OCI-LY7 (cell line): ENCODE measurements around the gene MACROD2.

Experiments used
- CTCF ChIP-seq: fragments of 200-600 bp; sonication (generic); conservative IDR thresholded peaks from 2 replicates; pipeline ENCODE4 v1.5.1; 2014; ENCODE audit warnings: mild to moderate bottlenecking, antibody characterized with exemption, low read length, moderate library complexity, mixed read lengths
- EZH2phosphoT487 ChIP-seq: fragments of 200-600 bp; sonication (generic); IDR thresholded peaks from 2 replicates; pipeline ENCODE4 v1.6.1; 2018; ENCODE audit warnings: low read depth, borderline replicate concordance, mild to moderate bottlenecking, mixed run types, antibody characterized with exemption, low read length, moderate library complexity, mixed read lengths

DNA sequence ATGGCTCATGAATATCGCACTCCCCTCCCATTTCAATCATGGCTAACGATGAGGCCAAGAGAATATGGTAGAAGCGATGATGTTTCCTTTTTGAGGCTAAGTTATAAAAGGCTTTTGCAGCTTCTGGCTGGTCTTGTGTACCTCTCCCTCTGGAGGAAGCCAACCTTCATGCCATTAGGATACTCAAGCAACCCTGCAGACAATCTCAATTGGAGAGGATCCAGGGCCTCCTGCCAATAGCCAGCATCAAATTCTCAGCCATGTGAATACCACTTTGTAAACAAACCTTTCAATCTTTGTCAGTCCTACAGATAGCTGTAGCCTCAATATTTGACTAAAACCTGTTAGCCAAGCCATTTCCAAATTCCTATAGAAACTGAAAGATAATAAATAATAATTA, 1839.5 kb downstream of the MACROD2 start:
- TF ChIP-seq CTCF (no peak), EZH2phosphoT487 (no peak)
